Tibial nerve (tissue), 4 donors: ENCODE measurements around the gene UBE2E1. TPM values are rescaled to one million over a fixed set of nuclear protein-coding genes. Genes with fewer than 3 reads are reported as not detected.

Experiments
- DNase-seq, 2 donors: peaks; one replicate each; pipeline ENCODE4 v3.0.0-alpha.2; 2019; ENCODE audit warnings: low spot score in 2 of 2
- H3K27ac ChIP-seq, 4 donors: fragments of 200-600 bp; sonication (generic) in 3 of 4; one replicate each; pipeline ENCODE4 v1.5.1; 2017 to 2019; ENCODE audit warnings: mild to moderate bottlenecking in 1 of 4
- H3K27me3 ChIP-seq, 2 donors: fragments of 200-600 bp; sonication (generic) in 1 of 2; one replicate each; pipeline versions ENCODE4 v1.5.1 to v1.6.0; 2017 to 2019
- H3K36me3 ChIP-seq, 3 donors: fragments of 200-600 bp; sonication (generic); one replicate each; pipeline ENCODE4 v1.5.1; 2018 to 2019
- H3K4me1 ChIP-seq, 4 donors: fragments of 200-600 bp; sonication (generic) in 3 of 4; one replicate each; pipeline ENCODE4 v1.5.1; 2017 to 2019
- H3K4me3 ChIP-seq, 4 donors: fragments of 200-600 bp; sonication (generic) in 3 of 4; one replicate each; pipeline ENCODE4 v1.5.1; 2017 to 2019; ENCODE audit warnings: mild to moderate bottlenecking in 1 of 4, moderate library complexity in 1 of 4
- H3K9me3 ChIP-seq, 4 donors: fragments of 200-600 bp; sonication (generic) in 3 of 4; one replicate each; pipeline ENCODE4 v1.5.1; 2017 to 2019
- CTCF ChIP-seq, 5 experiments: fragments of 200-600 bp in 3 of 5; fragments of 450-650 bp in 2 of 5; sonication (generic) in 3 of 5; IDR thresholded peaks; one replicate each; pipeline ENCODE4 v1.5.1; 2016 to 2019; ENCODE audit warnings: antibody characterized with exemption in 5 of 5, mild to moderate bottlenecking in 3 of 5, moderate library complexity in 2 of 5
- EP300 ChIP-seq, 2 donors: sonication (generic); formaldehyde crosslinking; IDR thresholded peaks; one replicate each; pipeline ENCODE4 v1.6.1; 2017; ENCODE audit warnings: antibody characterized with exemption in 2 of 2, mild to moderate bottlenecking in 1 of 2
- POLR2A ChIP-seq, 2 donors: fragments of 450-650 bp; IDR thresholded peaks; one replicate each; pipeline ENCODE4 v1.6.1; 2017; ENCODE audit warnings: antibody characterized with exemption in 2 of 2, mild to moderate bottlenecking in 2 of 2, moderate library complexity in 2 of 2
- WGBS, 2 donors: methylation state at CpG; one replicate each; pipeline ENCODE4 v1.1.5; 2018; 5-methylcytosine and 5-hydroxymethylcytosine counted together
- total RNA-seq, 4 donors: library from RNA; depleted of rRNA; stranded (reverse); fragments of >200 nt; gene quantifications; one replicate each; pipeline ENCODE4 v1.1.0, GENCODE V29; 2016

The UBE2E1 gene
- total RNA-seq, 4 donors from 2014 or later = 55.1 to 132 (median 99.5) TPM

- no peaks in the 10 kb centered on the region for H3K27me3 ChIP-seq
- H3K9me3 ChIP-seq = no peaks in the 10 kb centered on the region
- H3K4me3 ChIP-seq = no peak overlapping the region
- peaks cover 0 to 58% (median 4%) of the 10 kb centered on the region in 3 donors for H3K36me3 ChIP-seq
- DNase-seq = no peak
- no peak overlapping the region for H3K27ac ChIP-seq
- 83 to 87% methylated on average over 2 of the region's 2 CpGs for WGBS, 2 donors
- H3K4me1 ChIP-seq = peaks cover 0 to 47% (median 17%) of the 10 kb centered on the region in 4 donors
- TF ChIP-seq CTCF (IDR thresholded peaks at IDR 0.05) = no peak
- TF ChIP-seq EP300 (IDR thresholded peaks at IDR 0.05) = no peak
- TF ChIP-seq POLR2A (IDR thresholded peaks at IDR 0.05) = no peak
Observed at GRCh38 chr3:23919628-23920027, 113.9 kb downstream of the UBE2E1 start.

GRCh38 chr3:23920151-23920655, 114.4 kb downstream of the UBE2E1 start:
- no peak for TF ChIP-seq EP300 (IDR thresholded peaks at IDR 0.05)
- no peak for TF ChIP-seq CTCF (IDR thresholded peaks at IDR 0.05)
- no peak for TF ChIP-seq POLR2A (IDR thresholded peaks at IDR 0.05)
- H3K27me3 ChIP-seq = no peaks in the 10 kb centered on the region
- no peak for DNase-seq
- H3K27ac ChIP-seq = peak overlapping the region in 1 of 4 donors; percentile 20
- WGBS, 2 donors = 77 to 78% methylated on average over 5 of the region's 5 CpGs
- H3K36me3 ChIP-seq = peaks cover 0 to 58% (median 4%) of the 10 kb centered on the region in 3 donors
- no peak overlapping the region for H3K4me3 ChIP-seq
- H3K9me3 ChIP-seq = no peaks in the 10 kb centered on the region
- peaks cover 0 to 41% (median 17%) of the 10 kb centered on the region in 4 donors for H3K4me1 ChIP-seq

- 85 to 90% methylated on average over 3 of the region's 3 CpGs for WGBS, 2 donors
- Histone ChIP-seq H3K9me3 (no peaks in the 10 kb centered on the region), H3K27me3 (no peaks in the 10 kb centered on the region), H3K4me1 (peaks cover 0 to 32% (median 11%) of the 10 kb centered on the region in 4 donors), H3K4me3 (no peak overlapping the region), H3K27ac (peak overlapping the region in 1 of 4 donors; percentile 20), H3K36me3 (peaks cover 0 to 58% (median 4%) of the 10 kb centered on the region in 3 donors)
- no peak for TF ChIP-seq EP300 (IDR thresholded peaks at IDR 0.05)
- no peak for TF ChIP-seq POLR2A (IDR thresholded peaks at IDR 0.05)
- no peak for TF ChIP-seq CTCF (IDR thresholded peaks at IDR 0.05)
- DNase-seq = no peak
Observed at GRCh38 chr3:23921052-23921511, 115.3 kb downstream of the UBE2E1 start.

- peaks cover 0 to 48% (median 3%) of the 10 kb centered on the region in 3 donors for H3K36me3 ChIP-seq
- WGBS, 2 donors = 56 to 58% methylated on average over 2 of the region's 2 CpGs
- no peak overlapping the region for H3K27ac ChIP-seq
- no peaks in the 10 kb centered on the region for H3K27me3 ChIP-seq
- no peak for TF ChIP-seq CTCF (IDR thresholded peaks at IDR 0.05)
- no peak for TF ChIP-seq EP300 (IDR thresholded peaks at IDR 0.05)
- no peak for TF ChIP-seq POLR2A (IDR thresholded peaks at IDR 0.05)
- no peak overlapping the region for H3K4me3 ChIP-seq
- no peak for DNase-seq
- H3K4me1 ChIP-seq = peaks cover 0 to 21% (median 3%) of the 10 kb centered on the region in 4 donors
- no peaks in the 10 kb centered on the region for H3K9me3 ChIP-seq
Observed at GRCh38 chr3:23923786-23924185, 118.0 kb downstream of the UBE2E1 start.

- Histone ChIP-seq H3K9me3 (no peaks in the 10 kb centered on the region), H3K27me3 (no peaks in the 10 kb centered on the region), H3K27ac (no peak overlapping the region), H3K36me3 (peaks cover 0 to 23% (median 0%) of the 10 kb centered on the region in 3 donors), H3K4me1 (no peaks in the 10 kb centered on the region), H3K4me3 (no peak overlapping the region)
- WGBS, 2 donors = 91 to 95% methylated on average over 7 of the region's 7 CpGs
- TF ChIP-seq POLR2A (IDR thresholded peaks at IDR 0.05) (no peak), CTCF (IDR thresholded peaks at IDR 0.05) (no peak), EP300 (IDR thresholded peaks at IDR 0.05) (no peak)
- no peak for DNase-seq
Observed at GRCh38 chr3:23926246-23926645, 120.5 kb downstream of the UBE2E1 start.
